Left lung (tissue), 10 donors: ENCODE results near the gene GALNT10. TPM values are rescaled to one million over a fixed set of nuclear protein-coding genes. Genes with fewer than 3 reads are reported as not detected.

Experiments used
- ATAC-seq: fragments of 200-7000 bp; cut with Tn5 transposase; one replicate; pipeline ENCODE4 v1.9.1; 2020; ENCODE audit warnings: moderate library complexity
- DNase-seq, 4 donors: peaks; one replicate each; pipeline ENCODE4 v3.0.0-alpha.2; 2013 to 2020
- H3K27ac ChIP-seq, 2 donors: fragments of 200-600 bp; sonication (generic) in 1 of 2; one replicate each; pipeline versions ENCODE4 v1.5.0 to v1.8.0; 2020 to 2021
- H3K27me3 ChIP-seq, 2 donors: fragments of 200-600 bp; sonication (generic) in 1 of 2; one replicate each; pipeline versions ENCODE4 v1.5.0 to v1.8.0; 2020 to 2021
- H3K36me3 ChIP-seq, 2 donors: fragments of 200-600 bp; sonication (generic) in 1 of 2; one replicate each; pipeline versions ENCODE4 v1.5.0 to v1.8.0; 2020 to 2021
- H3K4me1 ChIP-seq, 2 donors: fragments of 200-600 bp; one replicate each; pipeline ENCODE4 v1.8.0; 2021
- H3K4me3 ChIP-seq, 2 donors: fragments of 200-600 bp; sonication (generic) in 1 of 2; one replicate each; pipeline versions ENCODE4 v1.5.0 to v1.8.0; 2020 to 2021; ENCODE audit warnings: mild to moderate bottlenecking in 1 of 2
- H3K9me3 ChIP-seq, 2 donors: fragments of 200-600 bp; sonication (generic) in 1 of 2; one replicate each; pipeline versions ENCODE4 v1.5.0 to v1.8.0; 2020 to 2021
- CTCF ChIP-seq, 2 donors: fragments of 200-600 bp; sonication (generic) in 1 of 2; IDR thresholded peaks; one replicate each; pipeline versions ENCODE4 v1.5.0 to v1.8.0; 2021; ENCODE audit warnings: antibody characterized with exemption in 2 of 2
- intact Hi-C, 2 donors: fragments of 100-400 bp; cut with DNase I; formaldehyde crosslinking; loops; one replicate each; pipeline versions ENCODE4 v1.11.2 to v1.14.2; 2022
- polyA plus RNA-seq, 6 donors: library from polyadenylated mRNA; unstranded; fragments of 120-200 nt; gene quantifications; one replicate each; pipeline ENCODE4 v1.2.1, GENCODE V29; 2013; ENCODE audit not compliant: insufficient read length in 6 of 6
- total RNA-seq, 2 donors: library from RNA; stranded (reverse); fragmentation: NEBNext Ultra II Directional; extraction: Animal tissue kit (Norgen Biotek cat#: 25700); gene quantifications; one replicate each; pipeline ENCODE4 v1.2.1, GENCODE V29; 2021
- donor health status: DM: no; HTN: yes; CAD: no.
- donor health status: DM: no; HTN: no; CAD: no.

Gene GALNT10
- total and polyA plus RNA-seq, 8 donors, result 21.2 to 117 (median 25.7) TPM

GRCh38 chr5:154409230-154409840 lies 218.8 kb downstream of the GALNT10 start:
- TF ChIP-seq CTCF (IDR thresholded peaks at IDR 0.05), result no peak
- intact Hi-C loops, result loop anchor here in 1 of 2 donors (5.0 kb wide), 1 partner anchor 337 kb away; no protein-coding TSS in a partner anchor
- Histone ChIP-seq H3K36me3 (peaks cover 0 to 52% of the 10 kb centered on the region in 2 donors), H3K4me3 (no peak overlapping the region), H3K4me1 (peaks cover 0 to 12% of the 10 kb centered on the region in 2 donors), H3K27me3 (no peaks in the 10 kb centered on the region), H3K9me3 (no peaks in the 10 kb centered on the region), H3K27ac (no peak overlapping the region)
- no peak for ATAC-seq
- no peak for DNase-seq

DNA sequence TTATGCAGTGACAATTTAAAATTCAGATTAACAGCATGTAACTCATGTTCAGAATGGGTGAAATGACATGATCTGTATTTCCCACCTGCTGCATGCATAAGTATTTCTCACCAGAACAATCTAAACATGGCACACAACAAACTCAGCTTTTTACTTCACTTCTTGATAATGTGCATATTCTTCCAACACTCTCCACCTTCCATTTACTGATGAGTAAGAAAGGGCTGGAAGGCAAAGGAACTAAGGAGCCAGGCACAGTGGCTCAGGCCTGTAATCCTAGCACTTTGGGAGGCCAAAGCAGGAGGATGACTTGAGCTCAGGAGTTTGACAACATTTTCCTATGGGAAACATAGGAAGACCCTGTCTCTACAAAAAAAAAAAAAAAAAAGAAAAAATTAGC lies 219.5 kb downstream of the GALNT10 start:
- Histone ChIP-seq H3K9me3 (no peaks in the 10 kb centered on the region), H3K4me3 (no peak overlapping the region), H3K4me1 (peaks cover 0 to 8% of the 10 kb centered on the region in 2 donors), H3K36me3 (peaks cover 0 to 52% of the 10 kb centered on the region in 2 donors), H3K27me3 (no peaks in the 10 kb centered on the region), H3K27ac (no peak overlapping the region)
- no peak for ATAC-seq
- no peak for TF ChIP-seq CTCF (IDR thresholded peaks at IDR 0.05)
- no peak for DNase-seq
- intact Hi-C loops, result no loop called here

DNA sequence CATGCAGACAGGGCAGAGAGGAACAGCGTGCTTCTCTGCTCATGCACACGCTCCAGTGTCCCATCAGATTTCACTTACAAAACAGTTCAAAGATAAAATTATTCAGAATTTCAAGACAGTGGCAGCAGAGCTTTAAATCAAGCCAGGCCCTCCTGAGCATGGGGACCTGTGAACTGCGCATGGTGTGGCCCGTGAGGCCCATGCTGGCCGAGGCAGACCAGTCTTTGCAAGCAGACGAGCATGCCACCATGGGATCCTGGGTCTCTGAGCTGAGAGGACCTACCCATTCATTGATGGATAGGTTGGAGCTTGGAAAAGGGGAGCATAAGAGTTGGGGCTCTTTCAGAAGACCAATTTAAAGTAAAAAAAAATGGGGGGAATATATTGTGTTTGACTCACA lies 220.3 kb downstream of the GALNT10 start:
- ATAC-seq (no peak), DNase-seq (no peak)
- peaks cover 0 to 55% of the 10 kb centered on the region in 2 donors for H3K36me3 ChIP-seq
- H3K9me3 ChIP-seq, result no peaks in the 10 kb centered on the region
- H3K4me1 ChIP-seq, result no peaks in the 10 kb centered on the region
- no peak overlapping the region for H3K27ac ChIP-seq
- intact Hi-C loops, result no loop called here
- no peak for TF ChIP-seq CTCF (IDR thresholded peaks at IDR 0.05)
- H3K4me3 ChIP-seq, result no peak overlapping the region
- H3K27me3 ChIP-seq, result no peaks in the 10 kb centered on the region

GRCh38 chr5:154411338-154411737 lies 220.8 kb downstream of the GALNT10 start:
- intact Hi-C loops, result no loop called here
- Histone ChIP-seq H3K36me3 (peaks cover 0 to 60% of the 10 kb centered on the region in 2 donors), H3K4me1 (no peaks in the 10 kb centered on the region), H3K27me3 (no peaks in the 10 kb centered on the region), H3K4me3 (no peak overlapping the region), H3K9me3 (no peaks in the 10 kb centered on the region), H3K27ac (no peak overlapping the region)
- no peak for TF ChIP-seq CTCF (IDR thresholded peaks at IDR 0.05)
- ATAC-seq (no peak), DNase-seq (no peak)

- Histone ChIP-seq H3K27ac (no peak overlapping the region), H3K9me3 (no peaks in the 10 kb centered on the region), H3K4me3 (no peak overlapping the region), H3K36me3 (peaks cover 0 to 70% of the 10 kb centered on the region in 2 donors), H3K4me1 (no peaks in the 10 kb centered on the region), H3K27me3 (no peaks in the 10 kb centered on the region)
- ATAC-seq (no peak), DNase-seq (no peak)
- intact Hi-C loops, result no loop called here
- no peak for TF ChIP-seq CTCF (IDR thresholded peaks at IDR 0.05)
Measured at GRCh38 chr5:154412316-154412715, 221.8 kb downstream of the GALNT10 start.
